Thyroid gland (tissue), 4 donors: ENCODE measurements around the gene OR6N1.

Experiments used
- POLR2A ChIP-seq, 2 donors: fragments of 450-650 bp; IDR thresholded peaks; one replicate each; pipeline ENCODE4 v1.6.1; 2017; ENCODE audit warnings: antibody characterized with exemption in 2 of 2, mild to moderate bottlenecking in 2 of 2, moderate library complexity in 1 of 2
- TF ChIP-seq, protein P1 (sequence below), 6 experiments: fragments of 200-600 bp in 3 of 6; fragments of 450-650 bp in 3 of 6; sonication (generic) in 3 of 6; IDR thresholded peaks; one replicate each; pipeline ENCODE4 v1.5.1; 2016 to 2019; ENCODE audit warnings: antibody characterized with exemption in 6 of 6, mild to moderate bottlenecking in 2 of 6, inconsistent platforms in 1 of 6, moderate library complexity in 1 of 6

GRCh38 chr1:158781104-158781503 lies 9.1 kb upstream of the OR6N1 start, which contains the start of gene OR6N2:
- TF ChIP-seq, protein P1, sequence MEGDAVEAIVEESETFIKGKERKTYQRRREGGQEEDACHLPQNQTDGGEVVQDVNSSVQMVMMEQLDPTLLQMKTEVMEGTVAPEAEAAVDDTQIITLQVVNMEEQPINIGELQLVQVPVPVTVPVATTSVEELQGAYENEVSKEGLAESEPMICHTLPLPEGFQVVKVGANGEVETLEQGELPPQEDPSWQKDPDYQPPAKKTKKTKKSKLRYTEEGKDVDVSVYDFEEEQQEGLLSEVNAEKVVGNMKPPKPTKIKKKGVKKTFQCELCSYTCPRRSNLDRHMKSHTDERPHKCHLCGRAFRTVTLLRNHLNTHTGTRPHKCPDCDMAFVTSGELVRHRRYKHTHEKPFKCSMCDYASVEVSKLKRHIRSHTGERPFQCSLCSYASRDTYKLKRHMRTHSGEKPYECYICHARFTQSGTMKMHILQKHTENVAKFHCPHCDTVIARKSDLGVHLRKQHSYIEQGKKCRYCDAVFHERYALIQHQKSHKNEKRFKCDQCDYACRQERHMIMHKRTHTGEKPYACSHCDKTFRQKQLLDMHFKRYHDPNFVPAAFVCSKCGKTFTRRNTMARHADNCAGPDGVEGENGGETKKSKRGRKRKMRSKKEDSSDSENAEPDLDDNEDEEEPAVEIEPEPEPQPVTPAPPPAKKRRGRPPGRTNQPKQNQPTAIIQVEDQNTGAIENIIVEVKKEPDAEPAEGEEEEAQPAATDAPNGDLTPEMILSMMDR (IDR thresholded peaks at IDR 0.05): no peak
- TF ChIP-seq POLR2A (IDR thresholded peaks at IDR 0.05): no peak
